ENCODE results near the gene SLC25A21. TPM values are rescaled to one million over a fixed set of nuclear protein-coding genes. Genes with fewer than 3 reads are reported as not detected.

SLC25A21 gene
- total and polyA plus RNA-seq, 2 experiments from 2014 or later: 10.6 to 12.1 TPM

GRCh38 chr14:37133284-37133913 is 39.0 kb downstream of the SLC25A21 start (continued):
- TF ChIP-seq CTCF (conservative IDR thresholded peaks at IDR 0.05; ENCODE audit: low read depth in 2 of 2) (no peak), CREB1 (CRISPR knock-in tag; IDR thresholded peaks at IDR 0.05; ENCODE audit: low read depth) (no peak)

GRCh38 chr14:37131205-37131604 is 41.2 kb downstream of the SLC25A21 start:
- H3K27me3 Mint-ChIP-seq (ENCODE audit: insufficient read depth, low read depth, poor library complexity): peaks cover 5% of the 10 kb centered on the region
- no peak for ATAC-seq
- TF ChIP-seq, protein P1, sequence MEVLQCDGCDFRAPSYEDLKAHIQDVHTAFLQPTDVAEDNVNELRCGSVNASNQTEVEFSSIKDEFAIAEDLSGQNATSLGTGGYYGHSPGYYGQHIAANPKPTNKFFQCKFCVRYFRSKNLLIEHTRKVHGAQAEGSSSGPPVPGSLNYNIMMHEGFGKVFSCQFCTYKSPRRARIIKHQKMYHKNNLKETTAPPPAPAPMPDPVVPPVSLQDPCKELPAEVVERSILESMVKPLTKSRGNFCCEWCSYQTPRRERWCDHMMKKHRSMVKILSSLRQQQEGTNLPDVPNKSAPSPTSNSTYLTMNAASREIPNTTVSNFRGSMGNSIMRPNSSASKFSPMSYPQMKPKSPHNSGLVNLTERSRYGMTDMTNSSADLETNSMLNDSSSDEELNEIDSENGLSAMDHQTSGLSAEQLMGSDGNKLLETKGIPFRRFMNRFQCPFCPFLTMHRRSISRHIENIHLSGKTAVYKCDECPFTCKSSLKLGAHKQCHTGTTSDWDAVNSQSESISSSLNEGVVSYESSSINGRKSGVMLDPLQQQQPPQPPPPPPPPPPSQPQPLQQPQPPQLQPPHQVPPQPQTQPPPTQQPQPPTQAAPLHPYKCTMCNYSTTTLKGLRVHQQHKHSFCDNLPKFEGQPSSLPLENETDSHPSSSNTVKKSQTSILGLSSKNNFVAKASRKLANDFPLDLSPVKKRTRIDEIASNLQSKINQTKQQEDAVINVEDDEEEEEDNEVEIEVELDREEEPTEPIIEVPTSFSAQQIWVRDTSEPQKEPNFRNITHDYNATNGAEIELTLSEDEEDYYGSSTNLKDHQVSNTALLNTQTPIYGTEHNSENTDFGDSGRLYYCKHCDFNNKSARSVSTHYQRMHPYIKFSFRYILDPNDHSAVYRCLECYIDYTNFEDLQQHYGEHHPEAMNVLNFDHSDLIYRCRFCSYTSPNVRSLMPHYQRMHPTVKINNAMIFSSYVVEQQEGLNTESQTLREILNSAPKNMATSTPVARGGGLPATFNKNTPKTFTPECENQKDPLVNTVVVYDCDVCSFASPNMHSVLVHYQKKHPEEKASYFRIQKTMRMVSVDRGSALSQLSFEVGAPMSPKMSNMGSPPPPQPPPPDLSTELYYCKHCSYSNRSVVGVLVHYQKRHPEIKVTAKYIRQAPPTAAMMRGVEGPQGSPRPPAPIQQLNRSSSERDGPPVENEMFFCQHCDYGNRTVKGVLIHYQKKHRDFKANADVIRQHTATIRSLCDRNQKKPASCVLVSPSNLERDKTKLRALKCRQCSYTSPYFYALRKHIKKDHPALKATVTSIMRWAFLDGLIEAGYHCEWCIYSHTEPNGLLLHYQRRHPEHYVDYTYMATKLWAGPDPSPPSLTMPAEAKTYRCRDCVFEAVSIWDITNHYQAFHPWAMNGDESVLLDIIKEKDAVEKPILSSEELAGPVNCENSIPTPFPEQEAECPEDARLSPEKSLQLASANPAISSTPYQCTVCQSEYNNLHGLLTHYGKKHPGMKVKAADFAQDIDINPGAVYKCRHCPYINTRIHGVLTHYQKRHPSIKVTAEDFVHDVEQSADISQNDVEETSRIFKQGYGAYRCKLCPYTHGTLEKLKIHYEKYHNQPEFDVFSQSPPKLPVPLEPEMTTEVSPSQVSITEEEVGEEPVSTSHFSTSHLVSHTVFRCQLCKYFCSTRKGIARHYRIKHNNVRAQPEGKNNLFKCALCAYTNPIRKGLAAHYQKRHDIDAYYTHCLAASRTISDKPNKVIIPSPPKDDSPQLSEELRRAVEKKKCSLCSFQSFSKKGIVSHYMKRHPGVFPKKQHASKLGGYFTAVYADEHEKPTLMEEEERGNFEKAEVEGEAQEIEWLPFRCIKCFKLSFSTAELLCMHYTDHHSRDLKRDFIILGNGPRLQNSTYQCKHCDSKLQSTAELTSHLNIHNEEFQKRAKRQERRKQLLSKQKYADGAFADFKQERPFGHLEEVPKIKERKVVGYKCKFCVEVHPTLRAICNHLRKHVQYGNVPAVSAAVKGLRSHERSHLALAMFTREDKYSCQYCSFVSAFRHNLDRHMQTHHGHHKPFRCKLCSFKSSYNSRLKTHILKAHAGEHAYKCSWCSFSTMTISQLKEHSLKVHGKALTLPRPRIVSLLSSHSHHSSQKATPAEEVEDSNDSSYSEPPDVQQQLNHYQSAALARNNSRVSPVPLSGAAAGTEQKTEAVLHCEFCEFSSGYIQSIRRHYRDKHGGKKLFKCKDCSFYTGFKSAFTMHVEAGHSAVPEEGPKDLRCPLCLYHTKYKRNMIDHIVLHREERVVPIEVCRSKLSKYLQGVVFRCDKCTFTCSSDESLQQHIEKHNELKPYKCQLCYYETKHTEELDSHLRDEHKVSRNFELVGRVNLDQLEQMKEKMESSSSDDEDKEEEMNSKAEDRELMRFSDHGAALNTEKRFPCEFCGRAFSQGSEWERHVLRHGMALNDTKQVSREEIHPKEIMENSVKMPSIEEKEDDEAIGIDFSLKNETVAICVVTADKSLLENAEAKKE (CRISPR knock-in tag; IDR thresholded peaks at IDR 0.05): no peak
- TF ChIP-seq JUNB (IDR thresholded peaks at IDR 0.05; ENCODE audit: unreplicated experiment): no peak
- TF ChIP-seq EZH2phosphoT487 (IDR thresholded peaks at IDR 0.05; ENCODE audit: unreplicated experiment): no peak
- TF ChIP-seq CREB1 (CRISPR knock-in tag; IDR thresholded peaks at IDR 0.05; ENCODE audit: low read depth): no peak
- TF ChIP-seq, protein P2, sequence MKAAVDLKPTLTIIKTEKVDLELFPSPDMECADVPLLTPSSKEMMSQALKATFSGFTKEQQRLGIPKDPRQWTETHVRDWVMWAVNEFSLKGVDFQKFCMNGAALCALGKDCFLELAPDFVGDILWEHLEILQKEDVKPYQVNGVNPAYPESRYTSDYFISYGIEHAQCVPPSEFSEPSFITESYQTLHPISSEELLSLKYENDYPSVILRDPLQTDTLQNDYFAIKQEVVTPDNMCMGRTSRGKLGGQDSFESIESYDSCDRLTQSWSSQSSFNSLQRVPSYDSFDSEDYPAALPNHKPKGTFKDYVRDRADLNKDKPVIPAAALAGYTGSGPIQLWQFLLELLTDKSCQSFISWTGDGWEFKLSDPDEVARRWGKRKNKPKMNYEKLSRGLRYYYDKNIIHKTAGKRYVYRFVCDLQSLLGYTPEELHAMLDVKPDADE (IDR thresholded peaks at IDR 0.05): no peak
- TF ChIP-seq NANOG (IDR thresholded peaks at IDR 0.05; ENCODE audit: borderline replicate concordance): no peak
- no peak for TF ChIP-seq EZH2 (IDR thresholded peaks at IDR 0.05; ENCODE audit: low read depth, unreplicated experiment)
- TF ChIP-seq POLR2AphosphoS5 (IDR thresholded peaks at IDR 0.05; ENCODE audit: low read depth): no peak
- no peak for TF ChIP-seq STAT1 (IDR thresholded peaks at IDR 0.05; ENCODE audit: unreplicated experiment)
- TF ChIP-seq ZNF331 (CRISPR knock-in tag; IDR thresholded peaks at IDR 0.05; ENCODE audit: low read depth): no peak
- TF ChIP-seq ZNF114 (CRISPR knock-in tag; IDR thresholded peaks at IDR 0.05): no peak
- no peak for TF ChIP-seq CTCF (conservative IDR thresholded peaks at IDR 0.05; ENCODE audit: low read depth in 2 of 2)

More at GRCh38 chr14:37131205-37131604, 41.2 kb downstream of the SLC25A21 start:
- Mint-ChIP-seq H3K4me3 (no peak overlapping the region), H3K36me3 (ENCODE audit: low read depth) (no peaks in the 10 kb centered on the region), H3K4me1 (no peaks in the 10 kb centered on the region), H3K27ac (no peak overlapping the region), H3K9me3 (no peaks in the 10 kb centered on the region)
- Histone ChIP-seq H4K20me1 (replicated peaks; ENCODE audit: insufficient read depth) (no peaks in the 10 kb centered on the region), H3K27me3 (ENCODE audit: insufficient read depth) (no peaks in the 10 kb centered on the region), H3K9me2 (ENCODE audit: insufficient read depth) (no peaks in the 10 kb centered on the region), H2AFZ (no peak overlapping the region), H3K4me1 (ENCODE audit: insufficient read depth) (no peaks in the 10 kb centered on the region), H3K36me3 (ENCODE audit: insufficient read depth) (no peaks in the 10 kb centered on the region), H3F3A (replicated peaks; ENCODE audit: low read depth) (no peaks in the 10 kb centered on the region), H3K4me2 (no peak overlapping the region), H3K27ac (ENCODE audit: low read depth) (no peak overlapping the region), H3K79me2 (replicated peaks; ENCODE audit: insufficient read depth) (no peaks in the 10 kb centered on the region), H3K4me3 (no peak overlapping the region)
- DNase-seq (ENCODE audit: low spot score): no peak

Measured in GM23338 (cell line).